Heart left ventricle (tissue), 13 donors: ENCODE data around the gene CDH23.

ENCODE experiments used
- CTCF ChIP-seq, 12 donors: fragments of 200-600 bp; sonication (generic) in 4 of 12; IDR thresholded peaks; one replicate each; pipeline versions ENCODE4 v1.5.0 to v1.8.0; 2018 to 2022; ENCODE audit warnings: antibody characterized with exemption in 12 of 12, mild to moderate bottlenecking in 5 of 12
- POLR2A ChIP-seq, 2 donors: fragments of 450-650 bp; IDR thresholded peaks; one replicate each; pipeline ENCODE4 v1.6.1; 2017; ENCODE audit warnings: antibody characterized with exemption in 2 of 2, mild to moderate bottlenecking in 2 of 2, moderate library complexity in 2 of 2
- donor health status: ischemic (EF 13 %, LVEDD 7.1; RV severe dilation, severe dysfunction).
- donor health status: DM: no; HTN: yes; CAD: no.
- donor health status: DM: no; HTN: no; CAD: no.
- donor health status: ischemic (EF 25% LVEDD 6.9; RV normal size, moderate dysfunction).
- donor health status: ischemic (EF 25% LVEDD 5.7; RV mildly dilated, moderate dysfunction).
- donor health status: ischemic (EF 35%, LVEDD 5.7; RV mildly dilated, moderate dysfunction).
- donor health status: nonischemic (EF 11% LVEDD 7.7; RV severe dilation, severe dysfunction).
- donor health status: DM: yes; HTN: yes; CAD: no.
- donor health status: PGD.
- donor health status: ischemic (EF 29% LVEDD 5.4; RV normal size, mild dysfunction).
- donor health status: nonischemic (EF 23%, LVEDD 6.1; RV moderate dilation, normal function).

GRCh38 chr10:71502190-71502589 is 105.5 kb downstream of the CDH23 start:
- no peak for TF ChIP-seq POLR2A (IDR thresholded peaks at IDR 0.05)
- no peak for TF ChIP-seq CTCF (IDR thresholded peaks at IDR 0.05)
